A549 (cell line): ENCODE measurements around the gene NUP50. TPM values are rescaled to one million over a fixed set of nuclear protein-coding genes. Genes with fewer than 3 reads are reported as not detected.
A peak's percentile ranks its signal among the peaks of the same experiment; 100 is the strongest.

Experiments
- ATAC-seq, 2 experiments: fragments of 200-7000 bp in 1 of 2; fragments of >200 bp in 1 of 2; cut with Nextera tagmentation in 1 of 2; cut with Tn5 transposase in 1 of 2; 3 replicates each; pipeline versions ENCODE4 v1.8.0 to v1.9.1; 2018 to 2020; ENCODE audit warnings: mild to moderate bottlenecking in 1 of 2, moderate library complexity in 1 of 2
- CTCF ChIA-PET: fragments of 300-600 bp; sonication (Branson Sonifier 250); formaldehyde crosslinking; extraction: SDS; loops from one replicate; lab custom pipeline; 2021; ENCODE audit warnings: antibody characterized with exemption, inconsistent platforms; lab: Yijun Ruan, JAX
- POLR2A ChIA-PET: fragments of 350-600 bp; formaldehyde crosslinking; extraction: SDS; loops from one replicate; lab custom pipeline; 2021; ENCODE audit warnings: antibody characterized with exemption, inconsistent platforms; lab: Yijun Ruan, JAX
- DNase-seq, 2 experiments: peaks; one replicate each; pipeline versions ENCODE4 v3.0.0 to v3.0.0-alpha.2; 2011 to 2016; ENCODE audit warnings: low read depth in 1 of 2, low spot score in 1 of 2
- FAIRE-seq: peaks from 2 replicates; lab custom pipeline; 2011; peaks lifted over from hg19 to GRCh38; lab: Jason Lieb, UNC
- H3K27ac ChIP-seq, 2 experiments: fragments of >200 bp; sonication (Bioruptor Twin); formaldehyde crosslinking; 3 replicates each; pipeline ENCODE4 v1.5.1; 2016 to 2017
- H3K4me1 ChIP-seq: fragments of >200 bp; sonication (Bioruptor Twin); formaldehyde crosslinking; 3 replicates; pipeline ENCODE4 v1.6.1; 2016
- H3K4me2 ChIP-seq: fragments of >200 bp; sonication (Bioruptor Twin); formaldehyde crosslinking; 3 replicates; pipeline ENCODE4 v1.6.1; 2016
- H3K4me3 ChIP-seq: fragments of >200 bp; sonication (Bioruptor Twin); formaldehyde crosslinking; 3 replicates; pipeline ENCODE4 v1.5.1; 2016
- H3K9me3 ChIP-seq: fragments of >200 bp; sonication (Bioruptor Twin); formaldehyde crosslinking; 3 replicates; pipeline ENCODE4 v1.6.1; 2016
- BCL3 ChIP-seq: fragments of >200 bp; sonication (Bioruptor Twin); formaldehyde crosslinking; IDR thresholded peaks from 3 replicates; pipeline ENCODE4 v1.6.1; 2016
- CEBPB ChIP-seq, 2 experiments: fragments of >200 bp in 1 of 2; sonication (Bioruptor Twin) in 1 of 2; formaldehyde crosslinking in 1 of 2; IDR thresholded peaks; 2 replicates each; pipeline ENCODE4 v1.6.1; 2012 to 2016
- CHD2 ChIP-seq: fragments of 150-350 bp; IDR thresholded peaks from 2 replicates; pipeline ENCODE4 v1.6.1; 2014; ENCODE audit warnings: low read length; ENCODE audit not compliant: partially characterized antibody
- E2F6 ChIP-seq: IDR thresholded peaks from 2 replicates; pipeline ENCODE4 v1.6.1; 2012; ENCODE audit warnings: low read depth, borderline replicate concordance
- EHF ChIP-seq: fragments of 250-450 bp; sonication (Bioruptor Pico); IDR thresholded peaks from 2 replicates; pipeline ENCODE4 v1.5.0; 2020; ENCODE audit warnings: mild to moderate bottlenecking
- EHMT2 ChIP-seq: fragments of 200-600 bp; sonication (generic); IDR thresholded peaks from 2 replicates; pipeline ENCODE4 v1.6.1; 2016; ENCODE audit warnings: antibody characterized with exemption, low read depth, mild to moderate bottlenecking, moderate library complexity
- EP300 ChIP-seq, 2 experiments: fragments of >200 bp; sonication (Bioruptor Twin); formaldehyde crosslinking; IDR thresholded peaks; 2 replicates in 1 of 2; 3 replicates in 1 of 2; pipeline ENCODE4 v1.6.1; 2016 to 2017
- HOXB13 ChIP-seq: fragments of 250-450 bp; sonication (Bioruptor Pico); IDR thresholded peaks from 2 replicates; pipeline ENCODE4 v1.5.0; 2020; ENCODE audit warnings: low read depth, mild to moderate bottlenecking, moderate library complexity
- HOXB5 ChIP-seq: fragments of 250-450 bp; sonication (Bioruptor Pico); IDR thresholded peaks from 2 replicates; pipeline ENCODE4 v1.5.0; 2020; ENCODE audit warnings: mild to moderate bottlenecking, moderate library complexity
- MAFK ChIP-seq: fragments of 450-650 bp; IDR thresholded peaks from 2 replicates; pipeline ENCODE4 v1.6.1; 2014; ENCODE audit not compliant: partially characterized antibody
- MAX ChIP-seq: IDR thresholded peaks from 2 replicates; pipeline ENCODE4 v1.6.1; 2012
- MYC ChIP-seq: IDR thresholded peaks from 2 replicates; pipeline ENCODE4 v1.6.1; 2012; ENCODE audit warnings: mild to moderate bottlenecking, inconsistent platforms, low read length, improper control_type of control experiment, borderline replicate concordance
- NFE2L2 ChIP-seq: fragments of 150-350 bp; conservative IDR thresholded peaks from 2 replicates; pipeline ENCODE4 v1.6.1; 2014; ENCODE audit warnings: low read length
- NR3C1 ChIP-seq: fragments of >200 bp; sonication (Bioruptor Twin); formaldehyde crosslinking; IDR thresholded peaks from 3 replicates; pipeline ENCODE4 v1.6.1; 2017
- POLR2A ChIP-seq: IDR thresholded peaks from 2 replicates; pipeline ENCODE4 v1.6.1; 2012; ENCODE audit warnings: mild to moderate bottlenecking, low read length
- POLR2AphosphoS2 ChIP-seq: conservative IDR thresholded peaks from 2 replicates; pipeline ENCODE4 v1.6.1; 2012; ENCODE audit warnings: low read length, improper control_type of control experiment, inconsistent platforms
- RAD21 ChIP-seq, 2 experiments: fragments of >200 bp in 1 of 2; sonication (Bioruptor Twin) in 1 of 2; formaldehyde crosslinking in 1 of 2; IDR thresholded peaks in 1 of 2; conservative IDR thresholded peaks in 1 of 2; 2 replicates in 1 of 2; 3 replicates in 1 of 2; pipeline ENCODE4 v1.6.1; 2012 to 2018; ENCODE audit warnings: inconsistent platforms in 1 of 2
- RARB ChIP-seq: fragments of 250-450 bp; sonication (Bioruptor Pico); IDR thresholded peaks from 2 replicates; pipeline ENCODE4 v1.8.0; 2021; ENCODE audit warnings: mild to moderate bottlenecking, moderate library complexity
- RCOR1 ChIP-seq: fragments of 150-350 bp; IDR thresholded peaks from 2 replicates; pipeline ENCODE4 v1.6.1; 2014; ENCODE audit warnings: antibody characterized with exemption, low read length, low read depth
- REST ChIP-seq: fragments of 200-600 bp; sonication (generic); IDR thresholded peaks from 2 replicates; pipeline ENCODE4 v1.6.1; 2016; ENCODE audit warnings: antibody characterized with exemption, mild to moderate bottlenecking, moderate library complexity
- RFX5 ChIP-seq: fragments of 450-650 bp; IDR thresholded peaks from 2 replicates; pipeline ENCODE4 v1.7.1; 2014; ENCODE audit warnings: antibody characterized with exemption, mild to moderate bottlenecking, moderate library complexity
- SREBF2 ChIP-seq: fragments of 450-650 bp; IDR thresholded peaks from 2 replicates; pipeline ENCODE4 v1.6.1; 2014; ENCODE audit warnings: mild to moderate bottlenecking, moderate library complexity
- USF2 ChIP-seq: fragments of 450-650 bp; IDR thresholded peaks from 2 replicates; pipeline ENCODE4 v1.6.1; 2014; ENCODE audit warnings: antibody characterized with exemption
- ZC3H11A ChIP-seq: fragments of 450-650 bp; IDR thresholded peaks from 2 replicates; pipeline ENCODE4 v1.6.1; 2014; ENCODE audit warnings: antibody characterized with exemption, mild to moderate bottlenecking
- ZNF302 ChIP-seq: fragments of 250-450 bp; sonication (Bioruptor Pico); IDR thresholded peaks from 2 replicates; pipeline ENCODE4 v1.9.0; 2021; ENCODE audit warnings: inconsistent platforms, mild to moderate bottlenecking, moderate library complexity
- ZSCAN20 ChIP-seq: fragments of 250-450 bp; sonication (Bioruptor Pico); IDR thresholded peaks from 2 replicates; pipeline ENCODE4 v1.8.0; 2022; ENCODE audit warnings: mild to moderate bottlenecking, moderate library complexity
- WGBS: methylation state at CpG from one replicate; pipeline ENCODE4 v1.1.6; 2017; ENCODE audit errors: missing lambda C conversion rate; 5-methylcytosine and 5-hydroxymethylcytosine counted together
- polyA plus RNA-seq, 4 experiments: library from polyadenylated mRNA; depleted of rRNA in 3 of 4; stranded (reverse); fragments of >200 nt; fragmentation: RNase III in 1 of 4; extraction: RNeasy Plus Mini Kit Qiagen cat#74134 plus additional on column Dnase treatment in 1 of 4; gene quantifications; 2 replicates in 3 of 4; 3 replicates in 1 of 4; pipeline ENCODE4 v1.2.3, GENCODE V29; 2011 to 2017

Gene NUP50
- polyA plus RNA-seq, 2 of the 4 experiments (the other 2 are of a cell fraction), result 16.7 to 25.3 TPM

- Histone ChIP-seq H3K4me1 (peaks cover 6% of the 10 kb centered on the region; the same call in 2 of the 3 replicates), H3K9me3 (no peaks in the 10 kb centered on the region), H3K4me2 (no peak overlapping the region), H3K4me3 (no peak overlapping the region), H3K27ac (no peak overlapping the region)
- 92% methylated on average over 7 of the region's 8 CpGs for WGBS
- FAIRE-seq, result no peak
- TF ChIP-seq SREBF2, result no peak
- TF ChIP-seq RARB (CRISPR knock-in tag), result no peak
- TF ChIP-seq POLR2A, result no peak
- no peak for TF ChIP-seq CEBPB (IDR thresholded peaks at IDR 0.05)
- no peak for TF ChIP-seq NR3C1
- no peak for TF ChIP-seq MAFK
- no peak for TF ChIP-seq EHMT2
- TF ChIP-seq HOXB13 (CRISPR knock-in tag), result no peak
- no peak for TF ChIP-seq ZSCAN20 (CRISPR knock-in tag)
- TF ChIP-seq POLR2AphosphoS2, result no peak
- no peak for TF ChIP-seq RAD21 (conservative IDR thresholded peaks at IDR 0.05 in 1 of 2, IDR thresholded peaks at IDR 0.05 in 1 of 2)
- TF ChIP-seq USF2, result no peak
- CTCF ChIA-PET, result no interaction called here
- ATAC-seq, result no peak
- POLR2A ChIA-PET, result no interaction called here
- DNase-seq, result no peak
Observed at GRCh38 chr22:45228401-45228754, 64.7 kb downstream of the NUP50 start.

- Histone ChIP-seq H3K4me2 (no peak overlapping the region), H3K27ac (no peak overlapping the region), H3K4me3 (no peak overlapping the region), H3K4me1 (peaks cover 6% of the 10 kb centered on the region; the same call in 2 of the 3 replicates), H3K9me3 (no peaks in the 10 kb centered on the region)
- DNase-seq (no peak), ATAC-seq (no peak), FAIRE-seq (no peak)
- TF ChIP-seq EHF (CRISPR knock-in tag) (no peak), HOXB5 (no peak), E2F6 (no peak), BCL3 (no peak), EP300 (IDR thresholded peaks at IDR 0.05) (no peak)
- POLR2A ChIA-PET, result no interaction called here
- WGBS, result 97% methylated on average over 9 of the region's 13 CpGs
- CTCF ChIA-PET, result no interaction called here
Observed at GRCh38 chr22:45229181-45229580, 65.5 kb downstream of the NUP50 start.

GRCh38 chr22:45230026-45230721 lies 66.4 kb downstream of the NUP50 start:
- Histone ChIP-seq H3K27ac (no peak overlapping the region), H3K4me3 (no peak overlapping the region), H3K4me2 (no peak overlapping the region), H3K4me1 (peaks cover 6% of the 10 kb centered on the region; the same call in 2 of the 3 replicates), H3K9me3 (no peaks in the 10 kb centered on the region)
- ATAC-seq (peak in 1 of 2 experiments; percentile 39; a peak in 1 of 6 replicates), DNase-seq (no peak), FAIRE-seq (no peak)
- no peak for TF ChIP-seq RFX5
- no peak for TF ChIP-seq MAX
- TF ChIP-seq REST, result no peak
- TF ChIP-seq EHF (CRISPR knock-in tag), result no peak
- no peak for TF ChIP-seq RCOR1
- no peak for TF ChIP-seq MYC
- TF ChIP-seq NR3C1, result no peak
- TF ChIP-seq NFE2L2, result no peak
- TF ChIP-seq ZC3H11A, result no peak
- no peak for TF ChIP-seq ZNF302 (CRISPR knock-in tag)
- TF ChIP-seq CHD2, result no peak
- no peak for TF ChIP-seq HOXB5
- CTCF ChIA-PET, result interaction anchor here (1.1 kb wide), 1 partner anchor 16 kb away, joined by 3 read pairs; no protein-coding TSS in a partner anchor
- WGBS, result 92% methylated on average over 16 of the region's 16 CpGs
- POLR2A ChIA-PET, result no interaction called here
